ENCODE data around the gene MAST2. TPM values are rescaled to one million over a fixed set of nuclear protein-coding genes. Genes with fewer than 3 reads are reported as not detected.

The MAST2 gene
- total RNA-seq, 2 donors from 2014 or later, result 44.5 to 52.1 TPM

- H3K4me1 ChIP-seq, result no peaks in the 10 kb centered on the region
- no peak for DNase-seq (ENCODE audit: low spot score)
- H3K9me3 ChIP-seq, result no peaks in the 10 kb centered on the region
- no peak overlapping the region for H3K27ac ChIP-seq
- no peak for TF ChIP-seq CTCF (IDR thresholded peaks at IDR 0.05)
- no peaks in the 10 kb centered on the region for H3K36me3 ChIP-seq
- H3K27me3 ChIP-seq, result no peaks in the 10 kb centered on the region
- no peak overlapping the region for H3K4me3 ChIP-seq
These were observed 185.8 kb downstream of the MAST2 start for GRCh38 chr1:45989249-45989648.

GRCh38 chr1:45994423-45994822, 191.0 kb downstream of the MAST2 start:
- H3K27me3 ChIP-seq, result no peaks in the 10 kb centered on the region
- H3K36me3 ChIP-seq, result peaks cover 1% of the 10 kb centered on the region
- no peak overlapping the region for H3K27ac ChIP-seq
- peaks cover 0 to 6% of the 10 kb centered on the region in 2 donors for H3K4me1 ChIP-seq
- no peak for TF ChIP-seq CTCF (IDR thresholded peaks at IDR 0.05)
- DNase-seq (ENCODE audit: low spot score), result no peak
- no peaks in the 10 kb centered on the region for H3K9me3 ChIP-seq
- H3K4me3 ChIP-seq, result no peak overlapping the region

GRCh38 chr1:45995298-45995697, 191.9 kb downstream of the MAST2 start:
- DNase-seq (ENCODE audit: low spot score), result no peak
- Histone ChIP-seq H3K27me3 (no peaks in the 10 kb centered on the region), H3K4me3 (no peak overlapping the region), H3K36me3 (peaks cover 5% of the 10 kb centered on the region), H3K9me3 (no peaks in the 10 kb centered on the region), H3K4me1 (peaks cover 0 to 6% of the 10 kb centered on the region in 2 donors), H3K27ac (no peak overlapping the region)
- no peak for TF ChIP-seq CTCF (IDR thresholded peaks at IDR 0.05)

GRCh38 chr1:45998020-45998617, 194.7 kb downstream of the MAST2 start:
- no peak overlapping the region for H3K4me3 ChIP-seq
- no peaks in the 10 kb centered on the region for H3K9me3 ChIP-seq
- H3K27ac ChIP-seq, result no peak overlapping the region
- H3K27me3 ChIP-seq, result no peaks in the 10 kb centered on the region
- no peak for DNase-seq (ENCODE audit: low spot score)
- TF ChIP-seq CTCF (IDR thresholded peaks at IDR 0.05), result no peak
- peaks cover 0 to 11% of the 10 kb centered on the region in 2 donors for H3K4me1 ChIP-seq
- peaks cover 14% of the 10 kb centered on the region for H3K36me3 ChIP-seq

GRCh38 chr1:45999507-45999906, 196.1 kb downstream of the MAST2 start:
- Histone ChIP-seq H3K36me3 (peaks cover 23% of the 10 kb centered on the region), H3K4me3 (no peak overlapping the region), H3K27ac (no peak overlapping the region), H3K9me3 (no peaks in the 10 kb centered on the region), H3K27me3 (no peaks in the 10 kb centered on the region), H3K4me1 (peaks cover 0 to 11% of the 10 kb centered on the region in 2 donors)
- no peak for TF ChIP-seq CTCF (IDR thresholded peaks at IDR 0.05)
- no peak for DNase-seq (ENCODE audit: low spot score)

Measured in right atrium auricular region (tissue), 2 donors.